Measurements from ENCODE around the gene FHOD1. TPM values are rescaled to one million over a fixed set of nuclear protein-coding genes. Genes with fewer than 3 reads are reported as not detected.

FHOD1 gene
- total RNA-seq, 5 donors from 2014 or later (not counting 1 experiment from before 2014, with no cell fraction given): 31.0 to 92.5 (median 66.2) TPM

DNA sequence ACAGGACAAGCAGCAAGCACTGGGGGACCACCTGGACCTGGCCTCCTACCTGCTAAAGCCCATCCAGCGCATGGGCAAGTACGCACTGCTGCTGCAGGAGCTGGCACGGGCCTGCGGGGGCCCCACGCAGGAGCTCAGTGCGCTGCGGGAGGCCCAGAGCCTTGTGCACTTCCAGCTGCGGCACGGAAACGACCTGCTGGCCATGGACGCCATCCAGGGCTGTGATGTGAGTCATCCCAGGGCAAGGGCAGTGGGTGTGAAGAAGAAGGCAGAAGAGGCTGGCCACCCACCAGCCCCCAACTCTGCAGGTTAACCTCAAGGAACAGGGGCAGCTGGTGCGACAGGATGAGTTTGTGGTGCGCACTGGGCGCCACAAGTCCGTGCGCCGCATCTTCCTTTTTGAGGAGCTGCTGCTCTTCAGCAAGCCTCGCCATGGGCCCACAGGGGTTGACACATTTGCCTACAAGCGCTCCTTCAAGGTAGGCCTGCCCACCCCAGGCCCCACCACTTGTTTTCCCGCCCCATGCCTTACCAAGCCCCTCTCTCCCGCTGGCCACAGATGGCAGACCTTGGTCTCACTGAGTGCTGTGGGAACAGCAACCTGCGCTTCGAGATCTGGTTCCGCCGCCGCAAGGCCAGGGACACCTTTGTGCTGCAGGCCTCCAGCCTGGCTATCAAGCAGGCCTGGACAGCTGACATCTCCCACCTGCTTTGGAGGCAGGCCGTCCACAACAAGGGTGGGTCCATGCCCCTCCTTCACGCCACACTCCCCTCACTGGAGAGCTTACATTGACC, 39.4 kb upstream of the FHOD1 start:
- ATAC-seq (replicated peaks in 1 of 4) (no peak), DNase-seq (no peak)
- H3K9me3 ChIP-seq: no peaks in the 10 kb centered on the region
- no peak overlapping the region for H3K4me3 ChIP-seq (ENCODE audit: control insufficient read depth in 1 of 2, extremely low read depth in 1 of 2, low read length in 1 of 2)
- no peaks in the 10 kb centered on the region for H3K27me3 ChIP-seq (replicated peaks in 1 of 2; ENCODE audit: control insufficient read depth in 2 of 2, extremely low read depth in 1 of 2, insufficient read depth in 2 of 2, low read length in 1 of 2)
- peaks cover 0 to 22% of the 10 kb centered on the region in 2 experiments for H3K4me1 ChIP-seq (ENCODE audit: control insufficient read depth in 1 of 2, extremely low read depth in 1 of 2, insufficient read depth in 2 of 2, low read length in 2 of 2)
- Mint-ChIP-seq H3K4me1 (peaks cover 5 to 9% (median 6%) of the 10 kb centered on the region in 3 donors), H3K36me3 (no peaks in the 10 kb centered on the region), H3K27ac (no peak overlapping the region), H3K9me3 (no peaks in the 10 kb centered on the region), H3K4me3 (no peak overlapping the region), H3K27me3 (no peaks in the 10 kb centered on the region)
- H3K36me3 ChIP-seq (ENCODE audit: control insufficient read depth in 2 of 2, extremely low read depth in 1 of 2, insufficient read depth in 1 of 2, low read length in 1 of 2): peaks cover 0 to 22% of the 10 kb centered on the region in 2 donors
- 95% methylated on average over 28 of the region's 28 CpGs for WGBS (ENCODE audit: insufficient coverage)
- ChIA-PET CTCF (interaction anchor here in 1 of 2 donors (0.5 kb wide), 1 partner anchor 339 kb away, joined by 3 read pairs; no protein-coding TSS in a partner anchor), POLR2A (no interaction called here)
- H3K27ac ChIP-seq (ENCODE audit: low read length): no peak overlapping the region

DNA sequence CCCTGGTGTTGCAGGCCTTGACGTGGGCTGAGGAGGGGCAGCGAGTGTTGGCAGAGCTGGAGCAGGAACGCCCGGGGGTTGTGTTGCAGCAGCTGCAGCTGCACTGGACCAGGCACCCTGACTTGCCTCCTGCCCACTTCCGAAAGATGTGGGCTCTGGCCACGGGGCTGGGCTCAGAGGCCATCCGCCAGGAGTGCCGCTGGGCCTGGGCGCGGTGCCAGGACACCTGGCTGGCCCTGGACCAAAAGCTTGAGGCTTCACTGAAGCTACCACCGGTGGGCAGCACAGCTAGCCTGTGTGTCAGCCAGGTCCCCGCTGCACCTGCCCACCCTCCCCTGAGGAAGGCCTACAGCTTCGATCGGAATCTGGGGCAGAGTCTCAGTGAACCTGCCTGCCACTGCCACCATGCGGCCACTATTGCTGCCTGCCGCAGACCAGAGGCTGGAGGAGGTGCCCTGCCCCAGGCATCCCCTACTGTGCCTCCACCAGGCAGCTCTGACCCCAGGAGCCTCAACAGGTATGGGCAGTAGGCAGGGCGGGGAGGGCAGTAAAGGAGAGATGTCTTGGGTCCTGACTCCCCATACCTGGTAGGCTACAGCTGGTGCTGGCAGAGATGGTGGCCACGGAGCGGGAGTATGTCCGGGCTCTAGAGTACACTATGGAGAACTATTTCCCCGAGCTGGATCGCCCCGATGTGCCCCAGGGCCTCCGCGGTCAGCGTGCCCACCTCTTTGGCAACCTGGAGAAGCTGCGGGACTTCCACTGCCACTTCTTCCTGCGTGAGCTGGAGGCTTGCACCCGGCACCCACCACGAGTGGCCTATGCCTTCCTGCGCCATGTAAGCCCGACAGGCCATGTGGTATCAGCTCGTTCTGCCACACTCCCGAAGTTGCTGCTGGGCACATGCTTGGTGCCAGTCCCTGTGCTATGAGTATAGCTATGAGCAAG, 37.7 kb upstream of the FHOD1 start:
- peaks cover 5 to 9% (median 8%) of the 10 kb centered on the region in 3 donors for H3K4me1 Mint-ChIP-seq
- WGBS (ENCODE audit: insufficient coverage): 92% methylated on average over 29 of the region's 34 CpGs
- no peaks in the 10 kb centered on the region for H3K9me3 Mint-ChIP-seq
- ChIA-PET POLR2A (no interaction called here), CTCF (interaction anchor here in 1 of 2 donors (0.5 to 0.9 kb wide), 3 partner anchors 12 to 30 kb away, joined by 3 to 4 read pairs (median 4); no protein-coding TSS in a partner anchor)
- H3K27ac Mint-ChIP-seq: no peak overlapping the region
- ATAC-seq (replicated peaks in 1 of 4): no peak
- Histone ChIP-seq H3K27ac (ENCODE audit: low read length) (no peak overlapping the region), H3K27me3 (replicated peaks in 1 of 2; ENCODE audit: control insufficient read depth in 2 of 2, extremely low read depth in 1 of 2, insufficient read depth in 2 of 2, low read length in 1 of 2) (no peaks in the 10 kb centered on the region), H3K36me3 (ENCODE audit: control insufficient read depth in 2 of 2, extremely low read depth in 1 of 2, insufficient read depth in 1 of 2, low read length in 1 of 2) (peaks cover 0 to 22% of the 10 kb centered on the region in 2 donors), H3K4me3 (ENCODE audit: control insufficient read depth in 1 of 2, extremely low read depth in 1 of 2, low read length in 1 of 2) (no peak overlapping the region), H3K4me1 (ENCODE audit: control insufficient read depth in 1 of 2, extremely low read depth in 1 of 2, insufficient read depth in 2 of 2, low read length in 2 of 2) (peaks cover 0 to 19% of the 10 kb centered on the region in 2 experiments), H3K9me3 (no peaks in the 10 kb centered on the region)
- no peaks in the 10 kb centered on the region for H3K27me3 Mint-ChIP-seq
- H3K36me3 Mint-ChIP-seq: no peaks in the 10 kb centered on the region
- no peak for DNase-seq
- H3K4me3 Mint-ChIP-seq: no peak overlapping the region

DNA sequence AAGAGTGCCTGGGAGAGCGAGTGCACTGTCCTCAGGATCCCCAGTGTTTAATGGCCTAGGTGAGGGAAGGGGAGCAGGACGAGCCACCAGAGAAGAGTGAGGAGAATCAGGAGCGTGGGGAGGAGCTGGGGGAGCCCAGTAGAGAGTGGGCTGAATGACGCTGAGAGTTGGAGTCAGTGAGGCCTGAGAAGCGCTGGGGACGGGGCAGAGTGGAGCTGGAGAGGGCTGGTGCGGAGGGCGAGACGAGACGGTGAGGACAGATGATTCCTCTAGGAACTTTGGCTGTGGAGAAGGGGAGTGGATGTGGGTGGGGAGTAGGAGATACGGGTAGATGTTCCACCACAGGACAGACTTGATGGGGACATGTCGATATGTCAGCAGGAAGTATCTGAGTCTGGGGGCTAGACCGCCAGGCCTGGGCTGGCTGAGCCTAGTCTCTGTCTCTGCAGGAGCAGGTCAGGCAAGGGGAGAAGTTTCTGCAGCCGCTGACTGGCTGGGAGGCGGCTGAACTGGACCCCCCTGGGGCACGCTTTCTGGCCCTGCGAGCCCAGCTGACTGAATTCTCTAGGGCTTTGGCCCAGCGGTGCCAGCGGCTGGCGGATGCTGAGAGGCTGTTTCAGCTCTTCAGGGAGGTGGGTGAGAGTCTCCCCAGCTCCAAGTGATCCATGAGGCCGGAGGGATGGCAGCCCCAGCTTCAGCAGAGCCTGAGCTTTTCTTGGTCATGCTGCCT, 36.7 kb upstream of the FHOD1 start:
- no peak overlapping the region for H3K4me3 Mint-ChIP-seq
- peaks cover 0 to 5% (median 3%) of the 10 kb centered on the region in 3 donors for H3K4me1 Mint-ChIP-seq
- ATAC-seq (replicated peaks in 1 of 4) (no peak), DNase-seq (no peak)
- no peaks in the 10 kb centered on the region for H3K27me3 Mint-ChIP-seq
- ChIA-PET CTCF (interaction anchor here (0.6 to 0.9 kb wide), 2 partner anchors 11 to 361 kb away, joined by 3 to 11 read pairs; no protein-coding TSS in a partner anchor), POLR2A (interaction anchor here in 1 of 2 donors (0.6 kb wide), 1 partner anchor 24 kb away, joined by 11 read pairs; no protein-coding TSS in a partner anchor)
- Histone ChIP-seq H3K9me3 (no peaks in the 10 kb centered on the region), H3K27ac (ENCODE audit: low read length) (no peak overlapping the region), H3K36me3 (ENCODE audit: control insufficient read depth in 2 of 2, extremely low read depth in 1 of 2, insufficient read depth in 1 of 2, low read length in 1 of 2) (peaks cover 0 to 22% of the 10 kb centered on the region in 2 donors), H3K4me1 (ENCODE audit: control insufficient read depth in 1 of 2, extremely low read depth in 1 of 2, insufficient read depth in 2 of 2, low read length in 2 of 2) (peaks cover 0 to 15% of the 10 kb centered on the region in 2 experiments), H3K4me3 (ENCODE audit: control insufficient read depth in 1 of 2, extremely low read depth in 1 of 2, low read length in 1 of 2) (no peak overlapping the region), H3K27me3 (replicated peaks in 1 of 2; ENCODE audit: control insufficient read depth in 2 of 2, extremely low read depth in 1 of 2, insufficient read depth in 2 of 2, low read length in 1 of 2) (no peaks in the 10 kb centered on the region)
- 93% methylated on average over 17 of the region's 21 CpGs for WGBS (ENCODE audit: insufficient coverage)
- H3K27ac Mint-ChIP-seq: no peak overlapping the region
- no peaks in the 10 kb centered on the region for H3K9me3 Mint-ChIP-seq
- no peaks in the 10 kb centered on the region for H3K36me3 Mint-ChIP-seq

DNA sequence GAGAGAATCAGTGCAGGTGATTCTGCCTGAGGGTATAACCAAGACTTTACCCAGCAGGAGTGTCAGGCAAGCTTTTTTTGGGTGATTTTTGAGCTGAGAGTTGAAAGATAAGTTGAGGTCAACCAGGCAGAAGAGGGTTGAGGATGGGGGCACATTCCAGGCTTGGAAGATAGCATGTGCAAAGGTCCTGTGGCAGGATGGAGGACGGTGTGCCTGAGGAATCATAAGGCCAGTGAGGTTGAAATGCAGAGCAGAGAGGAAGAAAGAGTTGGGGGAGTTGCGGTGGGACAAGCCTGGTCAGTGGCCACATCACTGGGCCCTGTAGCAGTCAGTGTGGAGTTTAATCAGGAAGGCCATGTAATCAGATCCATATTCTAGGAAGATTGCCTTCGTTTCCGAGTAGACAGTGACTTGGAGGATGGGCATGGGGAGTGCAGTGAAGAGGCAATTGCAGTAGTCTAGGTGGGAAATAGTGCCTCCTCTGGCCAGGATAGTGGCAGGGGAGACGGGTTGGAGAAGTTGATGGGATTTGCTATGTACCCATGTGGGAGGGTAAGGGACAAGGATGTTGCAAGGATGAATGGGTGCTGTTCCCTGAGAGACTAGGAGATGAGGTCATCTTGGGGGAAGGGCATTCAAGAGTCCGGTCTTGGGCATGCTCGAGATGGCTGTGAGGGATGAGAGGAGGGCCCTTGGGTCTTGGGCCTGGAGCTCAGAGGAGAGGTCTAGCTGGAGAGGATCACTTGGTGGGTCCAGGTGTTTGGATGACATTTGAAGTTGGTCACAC, 36.0 kb upstream of the FHOD1 start:
- Histone ChIP-seq H3K4me1 (ENCODE audit: control insufficient read depth in 1 of 2, extremely low read depth in 1 of 2, insufficient read depth in 2 of 2, low read length in 2 of 2) (peaks cover 2 to 17% of the 10 kb centered on the region in 2 experiments), H3K27me3 (replicated peaks in 1 of 2; ENCODE audit: control insufficient read depth in 2 of 2, extremely low read depth in 1 of 2, insufficient read depth in 2 of 2, low read length in 1 of 2) (no peaks in the 10 kb centered on the region), H3K9me3 (no peaks in the 10 kb centered on the region), H3K36me3 (ENCODE audit: control insufficient read depth in 2 of 2, extremely low read depth in 1 of 2, insufficient read depth in 1 of 2, low read length in 1 of 2) (peaks cover 0 to 22% of the 10 kb centered on the region in 2 donors), H3K27ac (ENCODE audit: low read length) (no peak overlapping the region), H3K4me3 (ENCODE audit: control insufficient read depth in 1 of 2, extremely low read depth in 1 of 2, low read length in 1 of 2) (no peak overlapping the region)
- ATAC-seq (replicated peaks in 1 of 4): no peak
- H3K4me1 Mint-ChIP-seq: peaks cover 4 to 9% (median 6%) of the 10 kb centered on the region in 3 donors
- H3K4me3 Mint-ChIP-seq: no peak overlapping the region
- 91% methylated on average over 7 of the region's 7 CpGs for WGBS (ENCODE audit: insufficient coverage)
- CTCF ChIA-PET: no interaction called here
- POLR2A ChIA-PET: interaction anchor here in 1 of 2 donors (0.6 kb wide), 1 partner anchor 324 kb away, joined by 5 read pairs; no protein-coding TSS in a partner anchor
- no peaks in the 10 kb centered on the region for H3K27me3 Mint-ChIP-seq
- no peaks in the 10 kb centered on the region for H3K9me3 Mint-ChIP-seq
- no peak overlapping the region for H3K27ac Mint-ChIP-seq
- H3K36me3 Mint-ChIP-seq: no peaks in the 10 kb centered on the region
- no peak for DNase-seq

DNA sequence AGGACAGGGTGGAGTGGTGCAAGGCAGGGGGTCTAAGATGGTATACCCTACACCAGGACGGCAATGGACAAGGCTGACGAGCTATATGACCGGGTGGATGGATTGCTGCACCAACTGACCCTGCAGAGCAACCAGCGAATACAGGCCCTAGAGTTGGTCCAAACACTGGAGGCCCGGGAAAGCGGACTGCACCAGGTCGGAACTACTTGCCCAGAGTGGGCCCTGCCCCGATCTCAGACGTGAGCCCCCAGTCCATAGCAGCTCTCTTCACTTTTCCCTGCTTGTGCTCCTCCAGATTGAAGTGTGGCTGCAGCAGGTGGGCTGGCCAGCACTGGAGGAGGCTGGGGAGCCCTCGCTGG, 35.1 kb upstream of the FHOD1 start:
- Mint-ChIP-seq H3K27me3 (no peaks in the 10 kb centered on the region), H3K4me3 (no peak overlapping the region), H3K9me3 (no peaks in the 10 kb centered on the region), H3K4me1 (peaks cover 9 to 10% (median 10%) of the 10 kb centered on the region in 3 donors), H3K27ac (no peak overlapping the region), H3K36me3 (peaks cover 2% of the 10 kb centered on the region)
- Histone ChIP-seq H3K9me3 (no peaks in the 10 kb centered on the region), H3K27ac (ENCODE audit: low read length) (no peak overlapping the region), H3K4me3 (ENCODE audit: control insufficient read depth in 1 of 2, extremely low read depth in 1 of 2, low read length in 1 of 2) (no peak overlapping the region), H3K27me3 (replicated peaks in 1 of 2; ENCODE audit: control insufficient read depth in 2 of 2, extremely low read depth in 1 of 2, insufficient read depth in 2 of 2, low read length in 1 of 2) (no peaks in the 10 kb centered on the region), H3K36me3 (ENCODE audit: control insufficient read depth in 2 of 2, extremely low read depth in 1 of 2, insufficient read depth in 1 of 2, low read length in 1 of 2) (peaks cover 0 to 22% of the 10 kb centered on the region in 2 donors), H3K4me1 (ENCODE audit: control insufficient read depth in 1 of 2, extremely low read depth in 1 of 2, insufficient read depth in 2 of 2, low read length in 2 of 2) (peaks cover 6 to 24% of the 10 kb centered on the region in 2 experiments)
- WGBS (ENCODE audit: insufficient coverage): 94% methylated on average over 10 of the region's 10 CpGs
- ATAC-seq (replicated peaks in 1 of 4): no peak
- ChIA-PET CTCF (no interaction called here), POLR2A (interaction anchor here in 1 of 2 donors (0.6 kb wide), 1 partner anchor 323 kb away, joined by 5 read pairs; no protein-coding TSS in a partner anchor)
- DNase-seq: no peak
